Pancreas (tissue), 10 donors: ENCODE measurements around the gene MYO5C. TPM values are rescaled to one million over a fixed set of nuclear protein-coding genes. Genes with fewer than 3 reads are reported as not detected.
A peak's percentile ranks its signal among the peaks of the same experiment; 100 is the strongest.

Source experiments
- ATAC-seq, 4 donors: fragments of 200-7000 bp; cut with Tn5 transposase; one replicate each; pipeline versions ENCODE4 v1.8.0 to v1.9.1; 2020; ENCODE audit warnings: mild to moderate bottlenecking in 4 of 4, moderate library complexity in 4 of 4
- DNase-seq, 6 donors: peaks; one replicate each; pipeline ENCODE4 v3.0.0-alpha.2; 2020
- FAIRE-seq: peaks from 2 replicates; lab custom pipeline; 2012; peaks lifted over from hg19 to GRCh38; lab: Jason Lieb, UNC
- H3K27ac ChIP-seq, 4 donors: fragments of 200-600 bp; sonication (generic); 1 replicate in 3 of 4; 2 replicates in 1 of 4; pipeline versions ENCODE4 v1.5.0 to v1.8.0; 2020
- H3K27me3 ChIP-seq, 4 donors: fragments of 200-600 bp; one replicate each; pipeline ENCODE4 v1.8.0; 2021
- H3K36me3 ChIP-seq, 3 donors: fragments of 200-600 bp; sonication (generic) in 1 of 3; one replicate each; pipeline versions ENCODE4 v1.5.0 to v1.8.0; 2020 to 2021
- H3K4me1 ChIP-seq, 3 donors: fragments of 200-600 bp; one replicate each; pipeline ENCODE4 v1.8.0; 2021
- H3K4me3 ChIP-seq, 4 donors: fragments of 200-600 bp; sonication (generic) in 2 of 4; one replicate each; pipeline versions ENCODE4 v1.5.0 to v1.8.0; 2020 to 2021
- H3K9me3 ChIP-seq, 4 donors: fragments of 200-600 bp; one replicate each; pipeline ENCODE4 v1.8.0; 2021
- WGBS, 2 donors: extraction: QIAGEN DNeasy Blood & Tissue Kit; methylation state at CpG; one replicate each; pipeline ENCODE4 v1.1.7; 2013; 5-methylcytosine and 5-hydroxymethylcytosine counted together
- intact Hi-C, 3 donors: fragments of 100-400 bp; cut with DNase I; formaldehyde crosslinking; loops; one replicate each; pipeline versions ENCODE4 v1.11.1 to v1.14.2; 2022
- polyA plus RNA-seq, 2 donors: library from polyadenylated mRNA; stranded (reverse); fragments of 200-250 nt; gene quantifications; one replicate each; pipeline ENCODE4 v1.2.3, GENCODE V29; 2013
- total RNA-seq, 6 donors: library from RNA; stranded (reverse); fragmentation: NEBNext Ultra II Directional in 4 of 6; extraction: Animal tissue kit (Norgen Biotek cat#: 25700) in 4 of 6; gene quantifications; one replicate each; pipeline versions ENCODE4 v1.2.1 to v1.2.4, GENCODE V29; 2021 to 2023
- TF ChIP-seq, protein P1 (sequence below), 4 donors: fragments of 200-600 bp; sonication (generic) in 3 of 4; IDR thresholded peaks; one replicate each; pipeline versions ENCODE4 v1.5.0 to v1.8.0; 2021; ENCODE audit warnings: antibody characterized with exemption in 4 of 4
- donor health status: healthy with polysubstance abuse.
- donor health status: DM: no; HTN: no; CAD: no; lungs with moderate emphysema.
- donor health status: DM: no; HTN: no; CAD: no.
- donor health status: control.
- donor health status: control.
- donor health status: Bipolar disorder and iron deficiency.
- donor health status: DM: yes; HTN: yes; CAD: no.
- donor health status: DM: no; HTN: no; CAD: no.
- donor health status: DM: no; HTN: no; CAD: no.
- donor health status: DM: yes; HTN: yes; CAD: no.

MYO5C gene
- total and polyA plus RNA-seq, 8 donors = 12.7 to 52.7 (median 39.2) TPM

- intact Hi-C loops = no loop called here
- 0% methylated on average over 72 to 105 of the region's 105 CpGs for WGBS, 2 donors
- TF ChIP-seq, protein P1, sequence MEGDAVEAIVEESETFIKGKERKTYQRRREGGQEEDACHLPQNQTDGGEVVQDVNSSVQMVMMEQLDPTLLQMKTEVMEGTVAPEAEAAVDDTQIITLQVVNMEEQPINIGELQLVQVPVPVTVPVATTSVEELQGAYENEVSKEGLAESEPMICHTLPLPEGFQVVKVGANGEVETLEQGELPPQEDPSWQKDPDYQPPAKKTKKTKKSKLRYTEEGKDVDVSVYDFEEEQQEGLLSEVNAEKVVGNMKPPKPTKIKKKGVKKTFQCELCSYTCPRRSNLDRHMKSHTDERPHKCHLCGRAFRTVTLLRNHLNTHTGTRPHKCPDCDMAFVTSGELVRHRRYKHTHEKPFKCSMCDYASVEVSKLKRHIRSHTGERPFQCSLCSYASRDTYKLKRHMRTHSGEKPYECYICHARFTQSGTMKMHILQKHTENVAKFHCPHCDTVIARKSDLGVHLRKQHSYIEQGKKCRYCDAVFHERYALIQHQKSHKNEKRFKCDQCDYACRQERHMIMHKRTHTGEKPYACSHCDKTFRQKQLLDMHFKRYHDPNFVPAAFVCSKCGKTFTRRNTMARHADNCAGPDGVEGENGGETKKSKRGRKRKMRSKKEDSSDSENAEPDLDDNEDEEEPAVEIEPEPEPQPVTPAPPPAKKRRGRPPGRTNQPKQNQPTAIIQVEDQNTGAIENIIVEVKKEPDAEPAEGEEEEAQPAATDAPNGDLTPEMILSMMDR (IDR thresholded peaks at IDR 0.05) = no peak
- H3K4me1 ChIP-seq = peaks cover 6 to 14% (median 8%) of the 10 kb centered on the region in 3 donors
- no peaks in the 10 kb centered on the region for H3K27me3 ChIP-seq
- no peaks in the 10 kb centered on the region for H3K9me3 ChIP-seq
- no peaks in the 10 kb centered on the region for H3K36me3 ChIP-seq
- H3K4me3 ChIP-seq = peak overlapping the region; percentile 63 to 79 (median 70)
- peak; percentile 81 to 90 (median 86) for ATAC-seq
- DNase-seq = peak; percentile 82 to 93 (median 86)
- H3K27ac ChIP-seq = peak overlapping the region; percentile 80 to 87 (median 82)
- no peak for FAIRE-seq
Measured at GRCh38 chr15:52179278-52180195, 116.1 kb downstream of the MYO5C start.

DNA sequence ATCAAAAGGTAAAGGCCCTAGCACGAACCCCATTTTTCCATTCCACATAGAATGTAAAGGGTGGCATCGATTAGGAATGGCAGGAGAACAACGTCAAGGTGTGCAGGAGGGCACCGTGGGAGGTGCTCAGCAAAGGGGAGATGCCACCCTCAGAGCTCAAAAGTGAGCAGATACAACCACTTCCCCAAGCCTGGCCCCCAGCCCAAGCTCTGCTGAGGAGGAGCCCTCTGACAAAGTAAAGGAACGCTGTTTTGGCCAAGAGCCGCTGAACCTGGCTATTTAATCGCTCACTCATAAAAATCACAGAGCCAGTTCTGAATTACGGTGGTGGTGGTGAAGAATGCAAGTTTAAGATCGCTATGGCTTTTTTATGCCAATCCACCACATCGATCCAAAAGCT is 116.8 kb downstream of the MYO5C start:
- H3K36me3 ChIP-seq = no peaks in the 10 kb centered on the region
- H3K27me3 ChIP-seq = no peaks in the 10 kb centered on the region
- intact Hi-C loops = no loop called here
- peak in 3 of 6 donors; percentile 33 to 53 (median 45) for DNase-seq
- H3K27ac ChIP-seq = peak overlapping the region; percentile 80 to 87 (median 82)
- no peak for FAIRE-seq
- H3K9me3 ChIP-seq = no peaks in the 10 kb centered on the region
- peak overlapping the region; percentile 63 to 79 (median 70) for H3K4me3 ChIP-seq
- H3K4me1 ChIP-seq = peaks cover 0 to 6% (median under 1%) of the 10 kb centered on the region in 3 donors
- peak in 2 of 4 donors; percentile 1 to 4 for ATAC-seq
- 8 to 10% methylated on average over 10 of the region's 10 CpGs for WGBS, 2 donors
- TF ChIP-seq, protein P1 (IDR thresholded peaks at IDR 0.05) = no peak

DNA sequence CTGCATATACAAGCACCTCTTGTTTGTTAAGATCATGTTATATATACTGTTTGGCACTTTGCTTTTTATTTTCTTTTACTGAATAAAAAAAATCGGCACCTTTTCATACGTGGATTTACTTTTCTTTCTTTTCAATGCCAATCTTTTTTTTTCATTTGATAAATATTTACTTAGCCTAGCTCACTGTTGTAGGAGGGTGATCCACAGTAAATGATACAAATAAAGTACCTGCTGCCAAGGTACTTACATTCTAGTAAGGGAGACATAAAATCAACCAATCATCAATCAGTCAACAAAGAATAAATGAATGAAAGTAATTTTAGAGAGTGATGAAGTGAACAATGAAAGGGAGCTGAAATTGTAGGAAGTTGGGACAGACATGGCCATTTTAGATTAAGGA is 122.7 kb downstream of the MYO5C start:
- ATAC-seq (peak; percentile 50 to 78 (median 64)), DNase-seq (no peak), FAIRE-seq (no peak)
- Histone ChIP-seq H3K36me3 (no peaks in the 10 kb centered on the region), H3K4me1 (peaks cover 0 to 6% (median 0%) of the 10 kb centered on the region in 3 donors), H3K9me3 (no peaks in the 10 kb centered on the region), H3K27me3 (no peaks in the 10 kb centered on the region), H3K27ac (no peak overlapping the region), H3K4me3 (no peak overlapping the region)
- TF ChIP-seq, protein P1 (IDR thresholded peaks at IDR 0.05) = no peak
- WGBS, 2 donors = 16 to 19% methylated on average over 2 of the region's 2 CpGs
- intact Hi-C loops = no loop called here

GRCh38 chr15:52171807-52172206 is 123.8 kb downstream of the MYO5C start:
- Histone ChIP-seq H3K27ac (no peak overlapping the region), H3K4me1 (peaks cover 0 to 6% (median 0%) of the 10 kb centered on the region in 3 donors), H3K36me3 (no peaks in the 10 kb centered on the region), H3K27me3 (no peaks in the 10 kb centered on the region), H3K9me3 (no peaks in the 10 kb centered on the region), H3K4me3 (no peak overlapping the region)
- FAIRE-seq (no peak), DNase-seq (no peak), ATAC-seq (peak in 3 of 4 donors; percentile 60 to 66 (median 65))
- intact Hi-C loops = no loop called here
- TF ChIP-seq, protein P1 (IDR thresholded peaks at IDR 0.05) = no peak
- WGBS, 2 donors = 0 to 4% methylated on average over 1 of the region's 1 CpG
